SU-DHL-6 (cell line): ENCODE measurements around the gene TNRC6B.
"Not testable (repeated sequence)": the region's sequence is repeated elsewhere in the genome, so short reads cannot be mapped to it uniquely, and the experiment has no call there.

Experiments
- H2AFZ ChIP-seq: fragments of 200-600 bp; sonication (generic); 2 replicates; pipeline ENCODE4 v1.6.1; 2014; ENCODE audit warnings: low read depth, mild to moderate bottlenecking, moderate library complexity, mixed read lengths, antibody characterized with exemption, low read length; ENCODE audit not compliant: severe bottlenecking
- H3F3A ChIP-seq: fragments of 200-600 bp; shearing (Covaris generic); 2 replicates; pipeline ENCODE4 v1.6.0; 2016; ENCODE audit warnings: antibody characterized with exemption, mild to moderate bottlenecking; ENCODE audit not compliant: insufficient read depth
- H3K27ac ChIP-seq: fragments of 200-600 bp; sonication (generic); 2 replicates; pipeline ENCODE4 v1.5.1; 2016; ENCODE audit warnings: low read depth, mild to moderate bottlenecking, low read length, moderate library complexity, mixed read lengths
- H3K27me3 ChIP-seq: fragments of 200-600 bp; sonication (generic), shearing (Covaris generic); 2 replicates; pipeline ENCODE4 v1.6.0; 2014; ENCODE audit warnings: mild to moderate bottlenecking, low read length
- H3K36me3 ChIP-seq: fragments of 200-600 bp; sonication (generic); 2 replicates; pipeline ENCODE4 v1.6.1; 2014; ENCODE audit warnings: mild to moderate bottlenecking, low read length, mixed read lengths
- H3K4me2 ChIP-seq: fragments of 300-600, 200-600 bp; shearing (Covaris generic), sonication (generic); 2 replicates; pipeline ENCODE4 v1.6.0; 2014; ENCODE audit warnings: low read length, low read depth, mild to moderate bottlenecking; ENCODE audit not compliant: poor library complexity, severe bottlenecking
- H3K4me3 ChIP-seq: fragments of 200-600 bp; sonication (generic); 2 replicates; pipeline ENCODE4 v1.5.1; 2014; ENCODE audit warnings: antibody characterized with exemption, low read length, mild to moderate bottlenecking, mixed read lengths; ENCODE audit not compliant: insufficient read depth, poor library complexity, severe bottlenecking
- H3K79me2 ChIP-seq: fragments of 200-600 bp; sonication (generic); 2 replicates; pipeline ENCODE4 v1.6.1; 2014; ENCODE audit warnings: mild to moderate bottlenecking, low read length, moderate library complexity; ENCODE audit not compliant: insufficient read depth
- H3K9ac ChIP-seq: fragments of 200-600 bp; sonication (generic); 2 replicates; pipeline ENCODE4 v1.7.0; 2014; ENCODE audit warnings: mild to moderate bottlenecking, low read length
- H3K9me2 ChIP-seq: fragments of 200-600 bp; sonication (generic); replicated peaks from 2 replicates; pipeline ENCODE4 v1.6.1; 2014; ENCODE audit warnings: low read length; ENCODE audit not compliant: insufficient read depth
- H3K9me3 ChIP-seq: fragments of 200-600 bp; sonication (generic); 2 replicates; pipeline ENCODE4 v1.6.1; 2014; ENCODE audit warnings: low read length, mixed read lengths; ENCODE audit not compliant: insufficient read depth
- H4K20me1 ChIP-seq: fragments of 200-600 bp; sonication (generic); 2 replicates; pipeline ENCODE4 v1.6.1; 2014; ENCODE audit warnings: low read depth, mild to moderate bottlenecking, antibody characterized with exemption, low read length, moderate library complexity, mixed read lengths
- CTCF ChIP-seq: fragments of 200-600 bp; sonication (generic); IDR thresholded peaks from one replicate; pipeline ENCODE4 v1.5.1; 2017; ENCODE audit warnings: antibody characterized with exemption, mild to moderate bottlenecking, low read length, moderate library complexity; ENCODE audit not compliant: insufficient read depth, poor library complexity, severe bottlenecking
- EZH2phosphoT487 ChIP-seq: fragments of 200-600 bp; sonication (generic), shearing (Covaris generic); conservative IDR thresholded peaks from 2 replicates; pipeline ENCODE4 v1.6.1; 2018; ENCODE audit warnings: mild to moderate bottlenecking, antibody characterized with exemption, low read length, moderate library complexity, mixed read lengths

The TNRC6B gene

GRCh38 chr22:40161194-40161593 is 16.5 kb upstream of the TNRC6B start:
- Histone ChIP-seq H3F3A (0 out of 2 replicates have a peak, but pooled peaks cover 3% of the 10 kb centered on the region), H2AFZ (no peak overlapping the region), H3K9ac (no peak overlapping the region), H3K4me2 (no peak overlapping the region), H3K27me3 (no peaks in the 10 kb centered on the region), H4K20me1 (no peaks in the 10 kb centered on the region), H3K9me3 (no peaks in the 10 kb centered on the region), H3K4me3 (no peak overlapping the region), H3K79me2 (no peaks in the 10 kb centered on the region), H3K9me2 (no peaks in the 10 kb centered on the region), H3K36me3 (no peaks in the 10 kb centered on the region), H3K27ac (no peak overlapping the region)
- TF ChIP-seq EZH2phosphoT487 (no peak), CTCF (no peak)

- not testable (repeated sequence) for H2AFZ ChIP-seq, H3K27ac ChIP-seq, H4K20me1 ChIP-seq, H3K4me3 ChIP-seq, H3K9me3 ChIP-seq, H3K4me2 ChIP-seq, H3K27me3 ChIP-seq, H3K9me2 ChIP-seq, H3K36me3 ChIP-seq, H3K79me2 ChIP-seq, H3K9ac ChIP-seq, H3F3A ChIP-seq
Measured at GRCh38 chr22:40165537-40165936, 12.2 kb upstream of the TNRC6B start.

GRCh38 chr22:40175611-40176244 is 2.0 kb upstream of the TNRC6B start:
- Histone ChIP-seq H3K9me3 (no peaks in the 10 kb centered on the region), H3K9ac (no peak overlapping the region), H3K4me3 (no peak overlapping the region), H2AFZ (no peak overlapping the region), H3F3A (peaks cover 30% of the 10 kb centered on the region), H4K20me1 (no peaks in the 10 kb centered on the region), H3K79me2 (peaks cover 29% of the 10 kb centered on the region), H3K4me2 (no peak overlapping the region), H3K27ac (no peak overlapping the region), H3K9me2 (no peaks in the 10 kb centered on the region), H3K36me3 (no peaks in the 10 kb centered on the region), H3K27me3 (no peaks in the 10 kb centered on the region)
- TF ChIP-seq EZH2phosphoT487 = no peak
- no peak for TF ChIP-seq CTCF

GRCh38 chr22:40176921-40177737 is 596 bp upstream of the TNRC6B start:
- TF ChIP-seq EZH2phosphoT487 = no peak
- no peak for TF ChIP-seq CTCF
- no peaks in the 10 kb centered on the region for H4K20me1 ChIP-seq
- no peaks in the 10 kb centered on the region for H3K36me3 ChIP-seq
- no peaks in the 10 kb centered on the region for H3K9me2 ChIP-seq
- peak overlapping the region; percentile 83 for H3K4me2 ChIP-seq
- H3K79me2 ChIP-seq = peaks cover 43% of the 10 kb centered on the region
- H3K27me3 ChIP-seq = no peaks in the 10 kb centered on the region
- H3K9me3 ChIP-seq = no peaks in the 10 kb centered on the region
- H3K4me3 ChIP-seq = peak overlapping the region; percentile 95
- H3K9ac ChIP-seq = peak overlapping the region; percentile 89
- H3F3A ChIP-seq = peaks cover 30% of the 10 kb centered on the region
- peak overlapping the region; percentile 95 for H3K27ac ChIP-seq
- H2AFZ ChIP-seq = peak overlapping the region; percentile 35
